ENCODE measurements around the gene NKD2. TPM values are rescaled to one million over a fixed set of nuclear protein-coding genes. Genes with fewer than 3 reads are reported as not detected.

The NKD2 gene
- polyA plus RNA-seq, 2 of the 4 experiments (the other 2 are of a cell fraction) = 1.2 to 4.2 TPM

DNA sequence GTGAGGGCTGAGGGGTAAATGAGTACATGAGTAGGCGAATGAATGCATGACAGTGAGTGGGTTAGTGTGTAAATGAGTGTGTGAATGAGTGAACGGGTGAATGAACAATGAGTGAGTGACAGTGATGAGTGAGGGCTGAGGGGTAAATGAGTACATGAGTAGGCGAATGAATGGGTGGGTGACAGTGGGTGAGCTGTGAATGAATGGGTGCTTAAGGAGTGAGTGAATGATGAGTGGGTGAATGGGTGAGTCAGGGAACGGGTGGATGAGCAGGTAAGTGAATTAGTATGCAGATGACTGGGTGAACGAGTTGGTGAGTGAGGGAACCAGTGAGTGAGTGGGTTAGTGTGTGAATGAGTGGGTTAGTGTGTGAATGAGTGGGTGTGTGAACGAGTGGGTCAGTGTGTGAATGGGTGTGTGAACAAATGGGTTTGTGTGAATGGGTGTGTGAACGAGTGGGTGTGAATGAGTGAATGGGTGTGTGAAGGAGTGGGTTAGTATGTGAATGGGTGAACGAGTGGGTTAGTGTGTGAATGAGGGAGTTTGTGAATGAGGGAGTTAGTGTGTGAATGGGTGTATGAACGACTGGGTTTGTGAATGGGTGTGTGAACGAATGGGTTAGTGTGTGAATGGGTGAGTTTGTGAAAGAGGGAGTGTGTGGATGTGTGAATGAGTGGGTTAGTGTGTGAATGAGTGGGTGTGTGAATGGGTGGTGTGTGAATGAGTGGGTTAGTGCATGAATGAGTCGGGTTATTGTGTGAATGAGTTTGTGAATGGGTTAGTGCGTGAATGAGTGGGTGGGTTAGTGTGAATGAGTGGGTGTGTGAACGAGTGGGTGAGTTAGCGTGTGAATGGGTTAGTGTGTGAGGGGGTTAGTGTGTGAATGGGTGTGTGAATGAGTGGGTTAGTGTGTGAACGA, 32.9 kb downstream of the NKD2 start:
- no peak overlapping the region for H3K4me3 ChIP-seq
- no peak overlapping the region for H3K4me2 ChIP-seq
- DNase-seq (ENCODE audit: low read depth in 1 of 2, low spot score in 1 of 2) (no peak), FAIRE-seq (no peak), ATAC-seq (no peak)
- TF ChIP-seq ATOH8 (CRISPR knock-in tag; IDR thresholded peaks at IDR 0.05; ENCODE audit: low read depth) = no peak
- no peak for TF ChIP-seq TFCP2L1 (CRISPR knock-in tag; IDR thresholded peaks at IDR 0.05)
- TF ChIP-seq HOXB5 (CRISPR knock-in tag; IDR thresholded peaks at IDR 0.05) = no peak
- no peak for TF ChIP-seq MAZ (IDR thresholded peaks at IDR 0.05; ENCODE audit: borderline replicate concordance, low read depth, low read length)
- TF ChIP-seq HEYL (CRISPR knock-in tag; IDR thresholded peaks at IDR 0.05) = no peak
- TF ChIP-seq EP300 (IDR thresholded peaks at IDR 0.05) = no peak
- no peak for TF ChIP-seq CHD4 (IDR thresholded peaks at IDR 0.05; ENCODE audit: borderline replicate concordance)
- no peak for TF ChIP-seq PHF8 (IDR thresholded peaks at IDR 0.05; ENCODE audit: borderline replicate concordance, low read depth)
- no peak for TF ChIP-seq PBX3 (IDR thresholded peaks at IDR 0.05)
- no peak for TF ChIP-seq RCOR1 (IDR thresholded peaks at IDR 0.05; ENCODE audit: low read depth, low read length)
- TF ChIP-seq KDM1A (IDR thresholded peaks at IDR 0.05; ENCODE audit: low read depth) = no peak
- H3K4me1 ChIP-seq = no peaks in the 10 kb centered on the region
- CTCF ChIA-PET = no interaction called here
- POLR2A ChIA-PET = no interaction called here
- no peak overlapping the region for H3K27ac ChIP-seq
- H3K9me3 ChIP-seq = no peaks in the 10 kb centered on the region
- 45% methylated on average over 15 of the region's 15 CpGs for WGBS (ENCODE audit: missing lambda C conversion rate)

DNA sequence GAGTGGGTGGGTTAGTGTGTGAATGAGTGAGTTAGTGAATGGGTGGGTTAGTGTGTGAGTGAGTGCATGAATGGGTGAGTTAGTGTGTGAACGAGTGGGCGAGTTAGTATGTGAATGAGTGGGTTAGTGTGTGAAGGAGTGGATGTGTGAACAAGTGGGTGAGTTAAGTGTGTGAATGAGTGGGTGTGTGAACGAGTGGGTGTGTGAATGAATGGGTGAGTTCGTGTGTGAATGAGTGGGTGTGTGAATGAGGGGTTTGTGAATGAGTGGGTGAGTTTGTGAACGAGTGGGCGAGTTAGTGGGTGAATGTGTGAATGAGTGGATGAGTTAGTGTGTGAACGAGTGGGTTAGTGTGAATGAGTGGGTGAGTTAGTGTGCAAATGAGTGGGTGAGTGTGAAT, 34.0 kb downstream of the NKD2 start:
- no peak overlapping the region for H3K27ac ChIP-seq
- DNase-seq (ENCODE audit: low read depth in 1 of 2, low spot score in 1 of 2) (no peak), ATAC-seq (no peak), FAIRE-seq (no peak)
- no peak overlapping the region for H3K4me2 ChIP-seq
- no peak overlapping the region for H3K4me3 ChIP-seq
- H3K4me1 ChIP-seq = no peaks in the 10 kb centered on the region
- H3K9me3 ChIP-seq = no peaks in the 10 kb centered on the region
- TF ChIP-seq CBX2 (IDR thresholded peaks at IDR 0.05; ENCODE audit: borderline replicate concordance, low read depth) (no peak), FOSL2 (IDR thresholded peaks at IDR 0.05) (no peak), FOSL2 (CRISPR knock-in tag; IDR thresholded peaks at IDR 0.05) (no peak), MAFK (IDR thresholded peaks at IDR 0.05; ENCODE audit: partially characterized antibody) (no peak), SREBF2 (IDR thresholded peaks at IDR 0.05) (no peak), PHF8 (IDR thresholded peaks at IDR 0.05; ENCODE audit: borderline replicate concordance, low read depth) (no peak), KDM5A (IDR thresholded peaks at IDR 0.05) (no peak), MAZ (IDR thresholded peaks at IDR 0.05; ENCODE audit: borderline replicate concordance, low read depth, low read length) (no peak), RNF2 (IDR thresholded peaks at IDR 0.05; ENCODE audit: borderline replicate concordance, low read depth) (no peak), ZC3H11A (IDR thresholded peaks at IDR 0.05) (no peak), RFX5 (IDR thresholded peaks at IDR 0.05) (no peak), HOXB5 (CRISPR knock-in tag; IDR thresholded peaks at IDR 0.05) (no peak), SMC3 (IDR thresholded peaks at IDR 0.05) (no peak), FOXS1 (CRISPR knock-in tag; IDR thresholded peaks at IDR 0.05) (no peak), EHMT2 (IDR thresholded peaks at IDR 0.05; ENCODE audit: low read depth) (no peak), HOXB13 (CRISPR knock-in tag; IDR thresholded peaks at IDR 0.05; ENCODE audit: low read depth) (no peak)
- CTCF ChIA-PET = no interaction called here
- POLR2A ChIA-PET = no interaction called here
- 54% methylated on average over 7 of the region's 7 CpGs for WGBS (ENCODE audit: missing lambda C conversion rate)

Measured in A549 (cell line).